AG10803 (cell line): Measurements from ENCODE around the gene CEP55.

ENCODE experiments used
- DNase-seq: peaks from one replicate; pipeline ENCODE4 v3.0.0; 2010; ENCODE audit warnings: low read depth
- H3K4me3 ChIP-seq: 2 replicates; pipeline ENCODE4 v1.5.1; 2011; ENCODE audit warnings: mild to moderate bottlenecking, low read length, control low read depth
- TF ChIP-seq, protein P1 (sequence below): conservative IDR thresholded peaks from 2 replicates; pipeline ENCODE4 v1.5.1; 2011; ENCODE audit warnings: mild to moderate bottlenecking, low read length, control low read depth, inconsistent platforms

Gene CEP55

GRCh38 chr10:93573924-93574323 is 77.5 kb downstream of the CEP55 start:
- TF ChIP-seq, protein P1, sequence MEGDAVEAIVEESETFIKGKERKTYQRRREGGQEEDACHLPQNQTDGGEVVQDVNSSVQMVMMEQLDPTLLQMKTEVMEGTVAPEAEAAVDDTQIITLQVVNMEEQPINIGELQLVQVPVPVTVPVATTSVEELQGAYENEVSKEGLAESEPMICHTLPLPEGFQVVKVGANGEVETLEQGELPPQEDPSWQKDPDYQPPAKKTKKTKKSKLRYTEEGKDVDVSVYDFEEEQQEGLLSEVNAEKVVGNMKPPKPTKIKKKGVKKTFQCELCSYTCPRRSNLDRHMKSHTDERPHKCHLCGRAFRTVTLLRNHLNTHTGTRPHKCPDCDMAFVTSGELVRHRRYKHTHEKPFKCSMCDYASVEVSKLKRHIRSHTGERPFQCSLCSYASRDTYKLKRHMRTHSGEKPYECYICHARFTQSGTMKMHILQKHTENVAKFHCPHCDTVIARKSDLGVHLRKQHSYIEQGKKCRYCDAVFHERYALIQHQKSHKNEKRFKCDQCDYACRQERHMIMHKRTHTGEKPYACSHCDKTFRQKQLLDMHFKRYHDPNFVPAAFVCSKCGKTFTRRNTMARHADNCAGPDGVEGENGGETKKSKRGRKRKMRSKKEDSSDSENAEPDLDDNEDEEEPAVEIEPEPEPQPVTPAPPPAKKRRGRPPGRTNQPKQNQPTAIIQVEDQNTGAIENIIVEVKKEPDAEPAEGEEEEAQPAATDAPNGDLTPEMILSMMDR = no peak
- no peak for DNase-seq
- H3K4me3 ChIP-seq = no peak overlapping the region

DNA sequence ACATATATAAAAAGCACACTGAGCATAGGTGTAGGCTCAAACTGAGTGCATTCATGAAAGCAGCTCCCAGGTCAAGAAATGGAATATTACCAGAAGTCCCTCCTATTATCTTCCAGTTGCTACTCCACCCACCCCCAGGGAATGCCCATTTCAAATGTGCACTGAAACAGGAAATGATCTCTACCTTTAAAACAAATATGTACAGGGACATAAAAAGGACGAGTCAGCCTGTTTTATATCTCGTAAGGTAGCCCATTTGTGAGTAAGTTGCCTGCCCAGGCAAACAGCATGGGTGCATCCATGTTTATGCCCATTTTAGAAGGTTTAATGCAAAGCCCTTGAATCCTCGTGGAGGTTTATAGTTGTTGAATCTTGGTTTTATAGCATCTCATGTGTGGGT is 80.5 kb downstream of the CEP55 start:
- TF ChIP-seq, protein P1 = no peak
- no peak overlapping the region for H3K4me3 ChIP-seq
- DNase-seq = no peak

- DNase-seq = no peak
- no peak overlapping the region for H3K4me3 ChIP-seq
- TF ChIP-seq, protein P1 = no peak
Measured at GRCh38 chr10:93577565-93577964, 81.2 kb downstream of the CEP55 start.
